ENCODE results near the gene TDRD6.
"Not testable (repeated sequence)": the region's sequence is repeated elsewhere in the genome, so short reads cannot be mapped to it uniquely, and the experiment has no call there.

Gene TDRD6

GRCh38 chr6:46741910-46742309, 54.2 kb downstream of the TDRD6 start:
- Mint-ChIP-seq H3K4me3 (no peak overlapping the region), H3K9me3 (peaks cover 18% of the 10 kb centered on the region), H3K27me3 (peaks cover 3% of the 10 kb centered on the region), H3K36me3 (ENCODE audit: low read depth) (no peaks in the 10 kb centered on the region), H3K27ac (no peak overlapping the region), H3K4me1 (ENCODE audit: low read depth) (peaks cover 45% of the 10 kb centered on the region)
- intact Hi-C loops (cut with micrococcal nuclease): no loop called here

GRCh38 chr6:46743425-46744158, 55.9 kb downstream of the TDRD6 start:
- peaks cover 3% of the 10 kb centered on the region for H3K27me3 Mint-ChIP-seq
- peaks cover 31% of the 10 kb centered on the region for H3K4me1 Mint-ChIP-seq (ENCODE audit: low read depth)
- intact Hi-C loops (cut with micrococcal nuclease): no loop called here
- H3K27ac Mint-ChIP-seq: no peak overlapping the region
- H3K36me3 Mint-ChIP-seq (ENCODE audit: low read depth): peaks cover 2% of the 10 kb centered on the region
- no peak overlapping the region for H3K4me3 Mint-ChIP-seq
- peaks cover 28% of the 10 kb centered on the region for H3K9me3 Mint-ChIP-seq

GRCh38 chr6:46744159-46744725, 56.6 kb downstream of the TDRD6 start:
- H3K4me3 Mint-ChIP-seq; H3K36me3 Mint-ChIP-seq (ENCODE audit: low read depth); H3K27me3 Mint-ChIP-seq; intact Hi-C loops (cut with micrococcal nuclease); H3K27ac Mint-ChIP-seq: not testable (repeated sequence)
- Mint-ChIP-seq H3K4me1 (ENCODE audit: low read depth) (peaks cover 36% of the 10 kb centered on the region), H3K9me3 (peaks cover 33% of the 10 kb centered on the region)

- H3K4me1 Mint-ChIP-seq (ENCODE audit: low read depth): peaks cover 38% of the 10 kb centered on the region
- peaks cover 6% of the 10 kb centered on the region for H3K36me3 Mint-ChIP-seq (ENCODE audit: low read depth)
- H3K27me3 Mint-ChIP-seq: no peaks in the 10 kb centered on the region
- peaks cover 33% of the 10 kb centered on the region for H3K9me3 Mint-ChIP-seq
- H3K4me3 Mint-ChIP-seq: no peak overlapping the region
- no peak overlapping the region for H3K27ac Mint-ChIP-seq
- intact Hi-C loops (cut with micrococcal nuclease): no loop called here
These were observed 58.3 kb downstream of the TDRD6 start for GRCh38 chr6:46745973-46746372.

GRCh38 chr6:46746696-46747095, 59.0 kb downstream of the TDRD6 start, which contains the start of gene ANKRD66:
ANKRD66 (plus strand) TSS chr6:46746933; CDS start chr6:46751949, 5,016 bp downstream.
- H3K36me3 Mint-ChIP-seq (ENCODE audit: low read depth): peaks cover 6% of the 10 kb centered on the region
- H3K4me1 Mint-ChIP-seq (ENCODE audit: low read depth): peaks cover 38% of the 10 kb centered on the region
- H3K27ac Mint-ChIP-seq: no peak within 1 kb of the TSS
- intact Hi-C loops (cut with micrococcal nuclease): no loop called here
- no peak within 1 kb of the TSS for H3K4me3 Mint-ChIP-seq
- peaks cover 33% of the 10 kb centered on the region for H3K9me3 Mint-ChIP-seq
- H3K27me3 Mint-ChIP-seq: no peaks in the 10 kb centered on the region

GRCh38 chr6:46748940-46749503, 61.3 kb downstream of the TDRD6 start:
- intact Hi-C loops (cut with micrococcal nuclease): no loop called here
- no peak overlapping the region for H3K27ac Mint-ChIP-seq
- H3K9me3 Mint-ChIP-seq: peaks cover 30% of the 10 kb centered on the region
- no peaks in the 10 kb centered on the region for H3K27me3 Mint-ChIP-seq
- no peak overlapping the region for H3K4me3 Mint-ChIP-seq
- peaks cover 37% of the 10 kb centered on the region for H3K4me1 Mint-ChIP-seq (ENCODE audit: low read depth)
- peaks cover 6% of the 10 kb centered on the region for H3K36me3 Mint-ChIP-seq (ENCODE audit: low read depth)

GRCh38 chr6:46749731-46750130, 62.0 kb downstream of the TDRD6 start:
- intact Hi-C loops (cut with micrococcal nuclease): no loop called here
- H3K9me3 Mint-ChIP-seq: peaks cover 23% of the 10 kb centered on the region

GRCh38 chr6:46751658-46752057, 64.0 kb downstream of the TDRD6 start:
- H3K9me3 Mint-ChIP-seq: peaks cover 15% of the 10 kb centered on the region
- no peaks in the 10 kb centered on the region for H3K27me3 Mint-ChIP-seq
- no peak overlapping the region for H3K4me3 Mint-ChIP-seq
- H3K4me1 Mint-ChIP-seq (ENCODE audit: low read depth): peaks cover 14% of the 10 kb centered on the region
- intact Hi-C loops (cut with micrococcal nuclease): no loop called here
- peaks cover 6% of the 10 kb centered on the region for H3K36me3 Mint-ChIP-seq (ENCODE audit: low read depth)
- H3K27ac Mint-ChIP-seq: no peak overlapping the region

More at GRCh38 chr6:46749731-46750130, 62.0 kb downstream of the TDRD6 start:
- Mint-ChIP-seq H3K36me3 (ENCODE audit: low read depth) (peaks cover 6% of the 10 kb centered on the region), H3K27me3 (no peaks in the 10 kb centered on the region), H3K4me3 (no peak overlapping the region), H3K4me1 (ENCODE audit: low read depth) (peaks cover 29% of the 10 kb centered on the region), H3K27ac (no peak overlapping the region)

Measured in dendritic cell treated with granulocyte-macrophage colony-stimulating factor and Interleukin-4, amounts not matched to agents 40 ng/mL and 50 ng/mL, for 4 days (primary cell).